Parathyroid adenoma (tissue), 2 donors: Measurements from ENCODE around the gene NAMPT.

ENCODE experiments used
- H2AFZ ChIP-seq: fragments of 300-600 bp; sonication (generic); one replicate; pipeline ENCODE4 v1.7.0; 2017; ENCODE audit warnings: antibody characterized with exemption, mild to moderate bottlenecking
- H3K27ac ChIP-seq: fragments of 300-600 bp; sonication (generic); one replicate; pipeline ENCODE4 v1.7.0; 2017
- H3K27me3 ChIP-seq: fragments of 300-600 bp; sonication (generic); one replicate; pipeline ENCODE4 v1.7.0; 2017; ENCODE audit warnings: low read length; ENCODE audit not compliant: control insufficient read depth, insufficient read depth
- H3K36me3 ChIP-seq: fragments of 300-600 bp; sonication (generic); one replicate; pipeline ENCODE4 v1.7.0; 2017; ENCODE audit warnings: low read length; ENCODE audit not compliant: control insufficient read depth, insufficient read depth
- H3K4me1 ChIP-seq: fragments of 300-600 bp; sonication (generic); one replicate; pipeline ENCODE4 v1.7.0; 2017; ENCODE audit warnings: control low read depth
- H3K4me2 ChIP-seq: fragments of 300-600 bp; sonication (generic); one replicate; pipeline ENCODE4 v1.7.0; 2017; ENCODE audit warnings: low read length
- H3K4me3 ChIP-seq: fragments of 300-600 bp; sonication (generic); one replicate; pipeline ENCODE4 v1.7.0; 2017; ENCODE audit warnings: low read depth, low read length
- H3K79me2 ChIP-seq: fragments of 300-600 bp; sonication (generic); one replicate; pipeline ENCODE4 v1.7.0; 2017; ENCODE audit warnings: control low read depth
- H3K9ac ChIP-seq: fragments of 300-600 bp; sonication (generic); one replicate; pipeline ENCODE4 v1.7.0; 2017; ENCODE audit warnings: mild to moderate bottlenecking
- H3K9me3 ChIP-seq: fragments of 300-600 bp; sonication (generic); one replicate; pipeline ENCODE4 v1.7.0; 2017; ENCODE audit warnings: low read length; ENCODE audit not compliant: control insufficient read depth
- CTCF ChIP-seq: fragments of 300-600 bp; sonication (generic); IDR thresholded peaks from one replicate; pipeline ENCODE4 v1.7.0; 2017; ENCODE audit warnings: antibody characterized with exemption, mild to moderate bottlenecking
- donor health status: primary hyperparathyroidism.

Gene NAMPT

DNA sequence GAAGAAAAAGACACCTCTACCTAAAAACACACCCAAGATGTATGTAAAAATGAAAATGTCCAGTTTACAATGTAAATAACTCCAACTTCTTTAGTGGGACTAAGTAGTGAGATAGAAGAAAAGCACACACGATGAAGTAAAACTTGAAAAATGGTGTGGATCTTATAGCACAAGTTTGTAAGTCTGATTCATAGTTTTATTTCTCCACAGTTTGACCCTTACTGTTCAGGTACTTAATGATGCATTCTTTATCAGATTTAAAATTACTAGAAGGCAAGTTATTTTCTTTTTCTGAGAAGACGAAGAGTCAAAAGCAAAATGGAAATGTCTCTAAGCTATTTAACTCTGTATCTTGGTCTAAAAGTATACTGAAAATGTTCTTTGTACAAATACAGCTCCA, 6.1 kb downstream of the NAMPT start:
- Histone ChIP-seq H3K4me2 (no peak overlapping the region), H3K4me3 (no peak overlapping the region), H3K9me3 (no peaks in the 10 kb centered on the region), H3K4me1 (no peaks in the 10 kb centered on the region), H3K27me3 (no peaks in the 10 kb centered on the region), H3K36me3 (no peaks in the 10 kb centered on the region), H3K79me2 (peaks cover 22% of the 10 kb centered on the region), H2AFZ (no peak overlapping the region), H3K9ac (no peak overlapping the region), H3K27ac (no peak overlapping the region)
- no peak for TF ChIP-seq CTCF

- no peaks in the 10 kb centered on the region for H3K36me3 ChIP-seq
- H3K27me3 ChIP-seq = no peaks in the 10 kb centered on the region
- no peaks in the 10 kb centered on the region for H3K9me3 ChIP-seq
- H3K27ac ChIP-seq = no peak overlapping the region
- TF ChIP-seq CTCF = no peak
- H3K4me1 ChIP-seq = no peaks in the 10 kb centered on the region
- peaks cover 22% of the 10 kb centered on the region for H3K79me2 ChIP-seq
- no peak overlapping the region for H3K9ac ChIP-seq
- H3K4me3 ChIP-seq = no peak overlapping the region
- H2AFZ ChIP-seq = no peak overlapping the region
- no peak overlapping the region for H3K4me2 ChIP-seq
These were observed 6.8 kb downstream of the NAMPT start for GRCh38 chr7:106277976-106278375.

DNA sequence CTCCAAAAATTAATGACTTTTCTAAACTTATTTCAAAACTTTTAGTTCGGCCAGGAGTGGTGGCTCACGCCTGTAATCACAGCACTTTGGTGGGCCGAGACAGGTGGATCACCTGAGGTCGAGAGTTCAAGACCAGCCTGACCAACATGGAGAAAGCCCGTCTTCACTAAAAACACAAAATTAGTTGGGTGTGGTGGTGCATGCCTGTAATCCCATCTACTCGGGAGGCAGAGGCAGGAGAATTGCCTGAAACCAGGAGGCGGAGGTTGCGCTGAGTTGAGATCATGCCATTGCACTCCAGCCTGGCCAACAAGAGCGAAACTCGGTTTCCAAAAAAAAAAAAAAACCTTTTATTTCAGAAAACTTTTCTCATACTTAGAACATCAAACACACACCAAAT, 8.3 kb downstream of the NAMPT start:
- H3K9me3 ChIP-seq = no peaks in the 10 kb centered on the region
- H3K4me1 ChIP-seq = no peaks in the 10 kb centered on the region
- no peak overlapping the region for H3K4me3 ChIP-seq
- H3K36me3 ChIP-seq = no peaks in the 10 kb centered on the region
- TF ChIP-seq CTCF = no peak
- H3K4me2 ChIP-seq = no peak overlapping the region
- peaks cover 10% of the 10 kb centered on the region for H3K79me2 ChIP-seq
- H3K27ac ChIP-seq = no peak overlapping the region
- no peak overlapping the region for H2AFZ ChIP-seq
- H3K9ac ChIP-seq = no peak overlapping the region
- no peaks in the 10 kb centered on the region for H3K27me3 ChIP-seq

- no peaks in the 10 kb centered on the region for H3K36me3 ChIP-seq
- no peak overlapping the region for H3K27ac ChIP-seq
- no peaks in the 10 kb centered on the region for H3K27me3 ChIP-seq
- no peak overlapping the region for H2AFZ ChIP-seq
- TF ChIP-seq CTCF = no peak
- no peak overlapping the region for H3K4me2 ChIP-seq
- H3K79me2 ChIP-seq = no peaks in the 10 kb centered on the region
- H3K4me3 ChIP-seq = no peak overlapping the region
- H3K4me1 ChIP-seq = no peaks in the 10 kb centered on the region
- no peak overlapping the region for H3K9ac ChIP-seq
- no peaks in the 10 kb centered on the region for H3K9me3 ChIP-seq
These were observed 11.6 kb downstream of the NAMPT start for GRCh38 chr7:106273009-106273668.
